ENCODE data around the gene RPS24. TPM values are rescaled to one million over a fixed set of nuclear protein-coding genes. Genes with fewer than 3 reads are reported as not detected.

Gene RPS24
- total and polyA plus RNA-seq, 4 donors, result 314 to 1,104 (median 812) TPM

DNA sequence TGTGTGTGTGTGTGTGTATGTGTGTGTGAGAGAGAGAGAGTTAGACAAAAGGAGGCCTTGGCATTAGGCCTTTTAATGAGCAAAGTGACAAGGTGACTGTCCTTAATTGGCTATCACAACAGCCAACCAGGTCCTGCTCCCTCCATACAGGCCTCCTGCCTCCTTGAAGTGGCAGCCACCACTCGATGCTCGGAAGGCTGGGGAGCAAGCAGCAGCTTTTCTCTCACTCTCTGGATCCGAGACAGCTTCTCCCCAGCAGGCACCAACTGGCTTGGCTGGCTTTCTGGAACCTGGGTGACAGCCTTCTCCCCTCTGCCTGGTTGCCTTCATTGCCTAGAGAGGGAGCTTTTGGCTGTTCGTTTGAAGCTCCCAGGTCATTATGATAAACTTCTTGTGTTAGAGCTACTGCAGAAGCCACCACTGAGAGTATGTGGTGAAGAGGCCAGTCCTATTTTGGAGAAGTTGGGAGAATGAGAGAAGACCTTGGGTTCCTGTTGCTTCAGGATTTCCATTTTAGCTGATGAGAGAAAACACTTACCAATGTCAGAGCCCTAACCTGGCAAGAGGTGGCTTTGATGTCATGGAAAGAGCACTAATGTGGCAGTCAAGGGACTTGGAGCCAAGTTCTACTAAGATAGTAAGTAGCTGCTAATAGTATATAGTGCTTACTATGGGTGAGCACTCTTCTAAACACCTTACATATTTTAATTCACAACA, 37.6 kb downstream of the RPS24 start:
- TF ChIP-seq EGR1 (IDR thresholded peaks at IDR 0.05; ENCODE audit: low read depth in 2 of 2), result no peak
- TF ChIP-seq, protein P1, sequence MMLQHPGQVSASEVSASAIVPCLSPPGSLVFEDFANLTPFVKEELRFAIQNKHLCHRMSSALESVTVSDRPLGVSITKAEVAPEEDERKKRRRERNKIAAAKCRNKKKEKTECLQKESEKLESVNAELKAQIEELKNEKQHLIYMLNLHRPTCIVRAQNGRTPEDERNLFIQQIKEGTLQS (IDR thresholded peaks at IDR 0.05), result no peak
- H3K4me3 ChIP-seq (ENCODE audit: low read depth in 1 of 3, low read length in 3 of 3), result no peak overlapping the region
- no peaks in the 10 kb centered on the region for H3K36me3 ChIP-seq (ENCODE audit: control insufficient read depth in 4 of 4, insufficient read depth in 3 of 4, low read depth in 1 of 4, low read length in 3 of 4)
- H3K9ac ChIP-seq (ENCODE audit: low read depth in 1 of 2, low read length in 2 of 2), result no peak overlapping the region
- H3K4me1 ChIP-seq (ENCODE audit: control insufficient read depth in 4 of 4, insufficient read depth in 4 of 4, low read length in 3 of 4), result no peaks in the 10 kb centered on the region
- H3K9me3 ChIP-seq (ENCODE audit: control insufficient read depth in 4 of 4, low read length in 3 of 4), result no peaks in the 10 kb centered on the region
- no peak overlapping the region for H3K27ac ChIP-seq (ENCODE audit: low read depth in 1 of 2, low read length in 2 of 2)
- no peaks in the 10 kb centered on the region for H3K27me3 ChIP-seq (ENCODE audit: control insufficient read depth in 4 of 4, insufficient read depth in 4 of 4, low read length in 3 of 4)
- WGBS, result 83% methylated on average over 4 of the region's 4 CpGs
- no peak for DNase-seq (ENCODE audit: low spot score)

DNA sequence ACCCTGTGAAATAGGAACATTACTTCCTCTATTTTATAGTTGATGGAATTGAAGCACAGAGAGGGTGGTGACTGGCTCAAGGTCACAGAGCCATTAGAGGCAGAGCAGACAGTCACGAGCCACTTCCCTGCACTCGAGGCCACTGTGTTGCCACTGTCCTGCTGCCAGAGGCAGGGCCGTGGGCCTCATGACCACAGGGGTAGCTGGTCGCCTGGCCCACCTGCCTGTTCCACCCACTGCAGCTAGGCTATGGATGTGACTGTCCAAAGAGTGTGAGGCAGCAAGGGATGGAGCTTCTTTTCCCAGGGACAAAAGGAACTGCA, 38.2 kb downstream of the RPS24 start:
- TF ChIP-seq NR2F2 (IDR thresholded peaks at IDR 0.05), result no peak
- no peak for TF ChIP-seq HNF4G (IDR thresholded peaks at IDR 0.05)
- TF ChIP-seq YY1 (IDR thresholded peaks at IDR 0.05), result no peak
- TF ChIP-seq, protein P2, sequence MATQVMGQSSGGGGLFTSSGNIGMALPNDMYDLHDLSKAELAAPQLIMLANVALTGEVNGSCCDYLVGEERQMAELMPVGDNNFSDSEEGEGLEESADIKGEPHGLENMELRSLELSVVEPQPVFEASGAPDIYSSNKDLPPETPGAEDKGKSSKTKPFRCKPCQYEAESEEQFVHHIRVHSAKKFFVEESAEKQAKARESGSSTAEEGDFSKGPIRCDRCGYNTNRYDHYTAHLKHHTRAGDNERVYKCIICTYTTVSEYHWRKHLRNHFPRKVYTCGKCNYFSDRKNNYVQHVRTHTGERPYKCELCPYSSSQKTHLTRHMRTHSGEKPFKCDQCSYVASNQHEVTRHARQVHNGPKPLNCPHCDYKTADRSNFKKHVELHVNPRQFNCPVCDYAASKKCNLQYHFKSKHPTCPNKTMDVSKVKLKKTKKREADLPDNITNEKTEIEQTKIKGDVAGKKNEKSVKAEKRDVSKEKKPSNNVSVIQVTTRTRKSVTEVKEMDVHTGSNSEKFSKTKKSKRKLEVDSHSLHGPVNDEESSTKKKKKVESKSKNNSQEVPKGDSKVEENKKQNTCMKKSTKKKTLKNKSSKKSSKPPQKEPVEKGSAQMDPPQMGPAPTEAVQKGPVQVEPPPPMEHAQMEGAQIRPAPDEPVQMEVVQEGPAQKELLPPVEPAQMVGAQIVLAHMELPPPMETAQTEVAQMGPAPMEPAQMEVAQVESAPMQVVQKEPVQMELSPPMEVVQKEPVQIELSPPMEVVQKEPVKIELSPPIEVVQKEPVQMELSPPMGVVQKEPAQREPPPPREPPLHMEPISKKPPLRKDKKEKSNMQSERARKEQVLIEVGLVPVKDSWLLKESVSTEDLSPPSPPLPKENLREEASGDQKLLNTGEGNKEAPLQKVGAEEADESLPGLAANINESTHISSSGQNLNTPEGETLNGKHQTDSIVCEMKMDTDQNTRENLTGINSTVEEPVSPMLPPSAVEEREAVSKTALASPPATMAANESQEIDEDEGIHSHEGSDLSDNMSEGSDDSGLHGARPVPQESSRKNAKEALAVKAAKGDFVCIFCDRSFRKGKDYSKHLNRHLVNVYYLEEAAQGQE (IDR thresholded peaks at IDR 0.05), result no peak
- 89% methylated on average over 4 of the region's 4 CpGs for WGBS
- no peak overlapping the region for H3K27ac ChIP-seq (ENCODE audit: low read depth in 1 of 2, low read length in 2 of 2)

DNA sequence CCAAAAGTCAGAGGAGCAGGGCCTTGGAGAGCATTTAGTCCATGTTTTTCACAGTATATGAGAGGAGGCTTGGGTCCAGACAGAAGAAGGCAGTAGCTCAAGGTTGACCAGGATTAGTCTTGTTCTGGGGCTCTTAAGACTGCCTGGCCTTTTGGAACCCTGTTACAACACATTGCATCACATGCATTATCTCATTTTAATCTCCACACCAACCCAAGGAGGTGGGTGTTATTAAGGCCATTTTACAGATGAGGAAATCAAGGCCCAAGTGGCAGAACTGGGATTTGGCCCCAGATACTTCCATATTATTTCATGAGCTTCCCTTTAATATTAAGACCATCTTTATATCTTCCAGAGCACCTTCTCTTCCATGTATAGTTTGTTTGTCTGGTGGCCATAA, 38.8 kb downstream of the RPS24 start:
- no peak for DNase-seq (ENCODE audit: low spot score)
- no peak overlapping the region for H3K27ac ChIP-seq (ENCODE audit: low read depth in 1 of 2, low read length in 2 of 2)
- no peaks in the 10 kb centered on the region for H3K27me3 ChIP-seq (ENCODE audit: control insufficient read depth in 4 of 4, insufficient read depth in 4 of 4, low read length in 3 of 4)
- H3K4me3 ChIP-seq (ENCODE audit: low read depth in 1 of 3, low read length in 3 of 3), result no peak overlapping the region
- no peak overlapping the region for H3K9ac ChIP-seq (ENCODE audit: low read depth in 1 of 2, low read length in 2 of 2)
- H3K36me3 ChIP-seq (ENCODE audit: control insufficient read depth in 4 of 4, insufficient read depth in 3 of 4, low read depth in 1 of 4, low read length in 3 of 4), result no peaks in the 10 kb centered on the region
- H3K9me3 ChIP-seq (ENCODE audit: control insufficient read depth in 4 of 4, low read length in 3 of 4), result no peaks in the 10 kb centered on the region
- no peaks in the 10 kb centered on the region for H3K4me1 ChIP-seq (ENCODE audit: control insufficient read depth in 4 of 4, insufficient read depth in 4 of 4, low read length in 3 of 4)
- no peak for TF ChIP-seq FOXA1 (IDR thresholded peaks at IDR 0.05)
- no peak for TF ChIP-seq HNF4A (conservative IDR thresholded peaks at IDR 0.05)
- TF ChIP-seq, protein P1 (IDR thresholded peaks at IDR 0.05), result no peak
- TF ChIP-seq, protein P3, sequence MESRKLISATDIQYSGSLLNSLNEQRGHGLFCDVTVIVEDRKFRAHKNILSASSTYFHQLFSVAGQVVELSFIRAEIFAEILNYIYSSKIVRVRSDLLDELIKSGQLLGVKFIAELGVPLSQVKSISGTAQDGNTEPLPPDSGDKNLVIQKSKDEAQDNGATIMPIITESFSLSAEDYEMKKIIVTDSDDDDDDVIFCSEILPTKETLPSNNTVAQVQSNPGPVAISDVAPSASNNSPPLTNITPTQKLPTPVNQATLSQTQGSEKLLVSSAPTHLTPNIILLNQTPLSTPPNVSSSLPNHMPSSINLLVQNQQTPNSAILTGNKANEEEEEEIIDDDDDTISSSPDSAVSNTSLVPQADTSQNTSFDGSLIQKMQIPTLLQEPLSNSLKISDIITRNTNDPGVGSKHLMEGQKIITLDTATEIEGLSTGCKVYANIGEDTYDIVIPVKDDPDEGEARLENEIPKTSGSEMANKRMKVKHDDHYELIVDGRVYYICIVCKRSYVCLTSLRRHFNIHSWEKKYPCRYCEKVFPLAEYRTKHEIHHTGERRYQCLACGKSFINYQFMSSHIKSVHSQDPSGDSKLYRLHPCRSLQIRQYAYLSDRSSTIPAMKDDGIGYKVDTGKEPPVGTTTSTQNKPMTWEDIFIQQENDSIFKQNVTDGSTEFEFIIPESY (IDR thresholded peaks at IDR 0.05), result no peak
- TF ChIP-seq GABPA (IDR thresholded peaks at IDR 0.05 in 1 of 2, conservative IDR thresholded peaks at IDR 0.05 in 1 of 2), result no peak
- TF ChIP-seq NR2F2 (IDR thresholded peaks at IDR 0.05), result no peak
- no peak for TF ChIP-seq FOXA2 (IDR thresholded peaks at IDR 0.05)
- TF ChIP-seq, protein P4, sequence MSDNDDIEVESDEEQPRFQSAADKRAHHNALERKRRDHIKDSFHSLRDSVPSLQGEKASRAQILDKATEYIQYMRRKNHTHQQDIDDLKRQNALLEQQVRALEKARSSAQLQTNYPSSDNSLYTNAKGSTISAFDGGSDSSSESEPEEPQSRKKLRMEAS (IDR thresholded peaks at IDR 0.05), result no peak
- no peak for TF ChIP-seq RXRA (IDR thresholded peaks at IDR 0.05)
- TF ChIP-seq RAD21 (IDR thresholded peaks at IDR 0.05), result no peak
- TF ChIP-seq, protein P2 (IDR thresholded peaks at IDR 0.05), result no peak
- no peak for TF ChIP-seq EGR1 (IDR thresholded peaks at IDR 0.05; ENCODE audit: low read depth in 2 of 2)
- no peak for TF ChIP-seq HNF4G (IDR thresholded peaks at IDR 0.05)
- no peak for TF ChIP-seq JUND (IDR thresholded peaks at IDR 0.05)
- TF ChIP-seq SP1 (IDR thresholded peaks at IDR 0.05), result no peak

More for the DNA sequence above, 38.2 kb downstream of the RPS24 start:
- H3K36me3 ChIP-seq (ENCODE audit: control insufficient read depth in 4 of 4, insufficient read depth in 3 of 4, low read depth in 1 of 4, low read length in 3 of 4), result no peaks in the 10 kb centered on the region
- H3K4me1 ChIP-seq (ENCODE audit: control insufficient read depth in 4 of 4, insufficient read depth in 4 of 4, low read length in 3 of 4), result no peaks in the 10 kb centered on the region
- H3K9ac ChIP-seq (ENCODE audit: low read depth in 1 of 2, low read length in 2 of 2), result no peak overlapping the region
- H3K4me3 ChIP-seq (ENCODE audit: low read depth in 1 of 3, low read length in 3 of 3), result no peak overlapping the region
- no peak for DNase-seq (ENCODE audit: low spot score)
- no peaks in the 10 kb centered on the region for H3K27me3 ChIP-seq (ENCODE audit: control insufficient read depth in 4 of 4, insufficient read depth in 4 of 4, low read length in 3 of 4)
- no peaks in the 10 kb centered on the region for H3K9me3 ChIP-seq (ENCODE audit: control insufficient read depth in 4 of 4, low read length in 3 of 4)
